ENCODE data around the gene ZBP1. TPM values are rescaled to one million over a fixed set of nuclear protein-coding genes. Genes with fewer than 3 reads are reported as not detected.
A peak's percentile ranks its signal among the peaks of the same experiment; 100 is the strongest.

The ZBP1 gene, protein sequence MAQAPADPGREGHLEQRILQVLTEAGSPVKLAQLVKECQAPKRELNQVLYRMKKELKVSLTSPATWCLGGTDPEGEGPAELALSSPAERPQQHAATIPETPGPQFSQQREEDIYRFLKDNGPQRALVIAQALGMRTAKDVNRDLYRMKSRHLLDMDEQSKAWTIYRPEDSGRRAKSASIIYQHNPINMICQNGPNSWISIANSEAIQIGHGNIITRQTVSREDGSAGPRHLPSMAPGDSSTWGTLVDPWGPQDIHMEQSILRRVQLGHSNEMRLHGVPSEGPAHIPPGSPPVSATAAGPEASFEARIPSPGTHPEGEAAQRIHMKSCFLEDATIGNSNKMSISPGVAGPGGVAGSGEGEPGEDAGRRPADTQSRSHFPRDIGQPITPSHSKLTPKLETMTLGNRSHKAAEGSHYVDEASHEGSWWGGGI
- total RNA-seq, result 0.49 TPM

- ATAC-seq (no peak), DNase-seq (ENCODE audit: low spot score) (peak; percentile 55)
- intact Hi-C loops (cut with DNase I), result no loop called here
These were observed at the start of gene ZBP1 for GRCh38 chr20:57620274-57620990. Gene ZBP1 (minus strand): TSS chr20:57620426. CDS start chr20:57620295, 131 bp downstream.

DNA sequence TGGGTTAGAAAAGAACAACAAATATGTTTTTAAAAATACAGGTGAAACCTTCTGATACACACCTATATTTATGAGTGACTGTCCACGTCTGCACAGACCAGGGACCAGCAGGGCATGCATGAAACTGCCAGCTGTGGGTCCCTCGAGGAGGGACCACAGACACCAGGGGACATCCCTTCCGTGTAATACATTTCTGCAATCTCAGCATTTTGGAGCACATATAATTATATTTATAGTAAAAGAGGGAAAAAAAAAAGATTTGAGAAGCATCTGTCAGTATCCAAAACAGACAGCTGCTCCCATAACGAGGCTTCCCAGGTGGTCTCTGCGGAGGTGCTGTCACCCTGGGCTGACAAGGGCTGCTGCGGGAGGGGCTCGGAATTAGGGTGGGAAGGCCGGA, 49.4 kb upstream of the ZBP1 start:
- no peak for ATAC-seq
- intact Hi-C loops (cut with DNase I), result no loop called here

GRCh38 chr20:57667924-57668782, 47.9 kb upstream of the ZBP1 start:
- ATAC-seq (no peak), DNase-seq (ENCODE audit: low spot score) (no peak)
- intact Hi-C loops (cut with DNase I), result no loop called here

More for the DNA sequence above, 49.4 kb upstream of the ZBP1 start:
- DNase-seq (ENCODE audit: low spot score), result no peak

DNA sequence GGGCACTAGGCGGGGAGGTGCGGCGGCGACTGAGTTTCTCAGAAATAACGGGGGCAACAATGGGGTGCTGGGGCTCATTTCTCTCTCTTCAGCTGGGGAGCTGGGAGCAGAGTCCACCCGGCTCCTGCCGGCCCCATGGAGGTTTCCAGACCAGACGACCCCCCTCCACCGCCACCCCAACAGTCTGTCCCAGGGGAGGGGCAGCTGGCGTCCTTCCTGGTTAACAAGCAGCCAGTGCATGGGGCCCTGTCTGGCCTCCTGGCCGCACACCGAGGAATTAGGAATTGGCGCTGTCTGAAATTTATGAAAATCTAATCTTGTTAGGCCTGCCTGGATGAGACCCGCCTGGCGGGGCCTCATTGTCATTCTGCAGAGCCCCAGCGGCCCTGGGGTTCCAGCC, 47.2 kb upstream of the ZBP1 start:
- intact Hi-C loops (cut with DNase I), result no loop called here
- DNase-seq (ENCODE audit: low spot score) (no peak), ATAC-seq (no peak)

- DNase-seq (ENCODE audit: low spot score) (no peak), ATAC-seq (no peak)
- intact Hi-C loops (cut with DNase I), result no loop called here
These were observed 46.6 kb upstream of the ZBP1 start for GRCh38 chr20:57666834-57667157.

GRCh38 chr20:57666106-57666833, 46.0 kb upstream of the ZBP1 start:
- DNase-seq (ENCODE audit: low spot score) (no peak), ATAC-seq (no peak)
- intact Hi-C loops (cut with DNase I), result no loop called here

GRCh38 chr20:57665589-57665971, 45.4 kb upstream of the ZBP1 start:
- ATAC-seq, result no peak
- intact Hi-C loops (cut with DNase I), result no loop called here
- no peak for DNase-seq (ENCODE audit: low spot score)

DNA sequence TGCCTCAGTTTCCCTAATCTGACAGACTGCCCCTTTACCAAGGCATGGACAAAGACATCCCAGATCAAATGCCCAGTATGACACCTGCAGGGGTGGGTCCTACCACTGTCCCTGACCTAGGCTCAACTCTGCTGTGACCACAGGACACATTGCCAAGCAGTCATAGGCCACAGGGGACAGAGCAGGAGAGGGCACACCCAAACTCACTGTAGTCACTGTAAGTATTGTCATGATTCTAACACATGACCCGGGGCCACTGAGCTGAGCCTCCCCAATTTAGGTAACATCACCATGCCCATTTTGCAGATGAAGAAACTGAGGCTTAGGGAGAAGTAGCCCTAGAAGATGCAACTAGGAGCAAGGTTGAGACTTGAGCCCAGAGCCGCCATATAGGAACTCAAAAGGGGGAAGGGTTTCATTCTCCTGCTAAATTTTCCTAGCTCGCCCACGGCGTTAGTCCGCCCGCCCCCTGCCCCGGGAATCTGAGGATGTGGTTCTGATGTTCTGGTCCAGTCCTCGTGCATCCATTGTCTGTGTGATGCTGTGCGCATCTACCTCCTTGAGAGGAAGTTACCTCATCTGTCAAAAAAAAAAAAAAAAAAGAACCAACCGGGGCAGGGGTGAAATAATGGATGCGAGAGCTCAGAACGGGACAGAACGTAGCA, 44.8 kb upstream of the ZBP1 start:
- DNase-seq (ENCODE audit: low spot score) (peak; percentile 50), ATAC-seq (no peak)
- intact Hi-C loops (cut with DNase I), result no loop called here

- intact Hi-C loops (cut with DNase I), result no loop called here
- peak; percentile 45 for DNase-seq (ENCODE audit: low spot score)
- no peak for ATAC-seq
These were observed 44.2 kb upstream of the ZBP1 start for GRCh38 chr20:57664476-57664875.

GRCh38 chr20:57663681-57664451, 43.6 kb upstream of the ZBP1 start:
- intact Hi-C loops (cut with DNase I), result no loop called here
- DNase-seq (ENCODE audit: low spot score) (peak; percentile 56), ATAC-seq (no peak)

DNA sequence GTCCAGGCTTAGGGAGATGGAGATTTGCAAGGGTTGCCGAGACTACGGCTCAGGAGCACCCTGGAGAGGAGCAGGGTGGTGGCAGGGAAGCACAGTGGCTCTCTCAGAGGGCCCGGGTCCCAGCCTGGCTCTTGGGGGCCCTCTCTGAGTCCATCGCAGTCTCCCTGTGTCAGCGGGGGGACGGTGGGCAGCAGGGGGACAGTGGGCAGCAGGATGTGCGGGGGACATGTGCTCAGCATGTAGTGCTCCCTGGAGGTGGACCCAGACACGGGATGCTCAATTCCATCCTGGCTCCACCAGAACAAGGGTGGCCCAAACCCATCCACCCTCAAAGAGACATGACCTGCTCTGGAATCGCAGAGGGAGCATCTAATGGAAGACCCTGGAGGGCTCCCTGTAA, 43.0 kb upstream of the ZBP1 start:
- DNase-seq (ENCODE audit: low spot score) (peak; percentile 43), ATAC-seq (no peak)
- intact Hi-C loops (cut with DNase I), result no loop called here

DNA sequence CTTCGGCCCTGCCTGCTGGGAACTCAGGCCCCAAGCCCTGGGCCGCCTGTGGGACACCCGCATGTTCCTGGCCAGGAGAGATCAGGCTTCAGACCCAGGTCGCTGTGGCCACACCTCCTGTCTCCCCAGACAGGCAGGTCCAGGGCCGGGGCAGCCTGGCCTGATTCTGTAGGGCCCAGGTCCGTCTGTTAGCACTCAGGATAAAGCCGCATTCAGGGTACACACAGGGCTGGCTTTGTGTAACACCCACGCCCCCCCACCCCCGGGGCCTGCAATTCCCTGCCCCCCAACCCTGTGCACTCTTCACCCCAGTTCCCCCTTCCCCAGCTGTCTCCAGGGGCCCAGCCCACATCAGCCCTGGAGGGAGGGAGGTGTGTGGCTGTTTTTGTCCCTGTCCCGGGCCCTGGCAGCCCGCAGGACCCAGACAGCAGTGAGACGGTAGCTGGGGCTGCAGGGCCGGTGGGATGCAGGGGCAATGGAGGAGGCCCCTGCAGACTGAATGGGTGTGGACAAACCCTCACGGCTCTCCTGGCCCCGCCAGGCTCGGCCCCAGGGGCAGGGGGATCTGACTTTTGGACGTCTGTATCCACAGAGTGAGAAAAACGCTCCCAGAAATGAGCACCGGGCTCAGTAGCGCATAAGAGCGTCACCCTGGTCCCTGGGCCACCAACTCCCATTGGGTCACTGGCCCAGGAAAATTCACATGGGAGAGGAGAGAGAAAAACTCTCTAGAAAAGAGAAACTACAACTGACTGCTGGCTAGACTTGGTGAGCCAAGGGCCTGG, 42.4 kb upstream of the ZBP1 start:
- intact Hi-C loops (cut with DNase I), result no loop called here
- ATAC-seq, result peak; percentile 35
- DNase-seq (ENCODE audit: low spot score), result peak; percentile 56

DNA sequence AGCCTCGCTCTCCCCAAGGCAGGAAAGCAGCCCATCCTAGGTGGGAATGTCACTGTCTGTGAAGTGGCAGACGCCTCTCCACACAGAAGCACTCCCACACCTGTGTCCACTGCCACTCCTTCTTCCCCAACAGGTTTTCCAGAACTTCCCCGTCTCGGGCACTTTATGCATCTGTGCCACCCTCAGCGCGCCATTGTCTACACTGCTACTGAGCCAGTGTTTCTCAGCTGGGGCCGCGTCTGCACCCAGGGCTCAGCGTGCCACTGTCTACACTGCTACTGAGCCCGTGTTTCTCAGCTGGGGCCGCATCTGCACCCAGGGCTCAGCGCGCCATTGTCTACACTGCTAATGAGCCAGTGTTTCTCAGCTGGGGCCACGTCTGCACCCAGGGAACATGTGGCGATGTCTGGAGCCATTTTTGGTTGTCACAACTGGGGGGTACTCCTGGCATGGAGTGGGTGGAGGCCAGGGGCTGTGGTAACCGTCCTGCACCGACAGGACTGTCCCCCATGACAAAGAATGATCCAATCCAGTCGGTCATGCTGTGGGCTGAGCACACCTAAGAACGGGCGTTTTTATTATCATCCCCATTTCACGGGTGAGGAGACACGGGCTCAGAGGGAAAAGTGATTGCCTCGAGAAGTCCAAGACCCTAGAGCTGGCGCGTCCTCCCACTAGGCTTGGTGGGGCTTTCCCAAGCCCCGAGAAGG, 41.7 kb upstream of the ZBP1 start:
- intact Hi-C loops (cut with DNase I), result no loop called here
- ATAC-seq (no peak), DNase-seq (ENCODE audit: low spot score) (peak; percentile 43)

GRCh38 chr20:57660922-57661745, 40.9 kb upstream of the ZBP1 start:
- no peak for ATAC-seq
- peak; percentile 60 for DNase-seq (ENCODE audit: low spot score)
- intact Hi-C loops (cut with DNase I), result no loop called here

GRCh38 chr20:57660181-57660921, 40.1 kb upstream of the ZBP1 start:
- intact Hi-C loops (cut with DNase I), result no loop called here
- no peak for ATAC-seq
- DNase-seq (ENCODE audit: low spot score), result peak; percentile 40

Measured in sciatic nerve (tissue), 2 donors.